Lung (tissue), 12 donors: ENCODE results near the gene RSPH9. TPM values are rescaled to one million over a fixed set of nuclear protein-coding genes. Genes with fewer than 3 reads are reported as not detected.

Experiments
- ATAC-seq: fragments of 200-7000 bp; cut with Tn5 transposase; one replicate; pipeline ENCODE4 v1.9.1; 2020; ENCODE audit warnings: moderate number of reproducible peaks; ENCODE audit not compliant: insufficient read depth, low FRiP score
- DNase-seq, 3 donors: peaks; one replicate each; pipeline ENCODE4 v3.0.0-alpha.2; 2013 to 2017
- H3K27ac ChIP-seq, 2 donors: one replicate each; pipeline ENCODE4 v1.5.1; 2013; ENCODE audit warnings: mild to moderate bottlenecking in 2 of 2, moderate library complexity in 2 of 2, control low read depth in 1 of 2, inconsistent platforms in 1 of 2, low read depth in 1 of 2, low read length in 1 of 2
- H3K27me3 ChIP-seq, 3 donors: one replicate each; pipeline ENCODE4 v1.5.1; 2013; ENCODE audit warnings: low read length in 2 of 3; ENCODE audit not compliant: control insufficient read depth in 3 of 3, insufficient read depth in 3 of 3
- H3K36me3 ChIP-seq, 4 donors: one replicate each; pipeline ENCODE4 v1.5.1; 2013; ENCODE audit warnings: low read length in 4 of 4, mild to moderate bottlenecking in 1 of 4, moderate library complexity in 1 of 4; ENCODE audit not compliant: control insufficient read depth in 4 of 4, insufficient read depth in 4 of 4
- H3K4me1 ChIP-seq, 5 donors: one replicate each; pipeline ENCODE4 v1.5.1; 2013; ENCODE audit warnings: low read length in 5 of 5, mild to moderate bottlenecking in 2 of 5, moderate library complexity in 1 of 5; ENCODE audit not compliant: control insufficient read depth in 5 of 5, insufficient read depth in 5 of 5
- H3K4me3 ChIP-seq: one replicate; pipeline ENCODE4 v1.5.1; 2013; ENCODE audit warnings: mild to moderate bottlenecking, control low read depth, moderate library complexity
- H3K9ac ChIP-seq, 2 donors: one replicate each; pipeline ENCODE4 v1.5.1; 2013; ENCODE audit warnings: low read length in 2 of 2, control low read depth in 1 of 2; ENCODE audit not compliant: insufficient read depth in 1 of 2
- H3K9me3 ChIP-seq, 4 donors: one replicate each; pipeline ENCODE4 v1.5.1; 2013; ENCODE audit warnings: low read length in 3 of 4, mild to moderate bottlenecking in 1 of 4, moderate library complexity in 1 of 4; ENCODE audit not compliant: control insufficient read depth in 4 of 4, insufficient read depth in 3 of 4
- CTCF ChIP-seq: IDR thresholded peaks from 2 replicates; pipeline ENCODE4 v1.5.1; 2012; ENCODE audit warnings: mild to moderate bottlenecking; ENCODE audit errors: control extremely low read depth, extremely low read depth
- WGBS, 2 donors: extraction: QIAGEN DNeasy Blood & Tissue Kit; methylation state at CpG; one replicate each; pipeline ENCODE4 v1.1.7; 2013; 5-methylcytosine and 5-hydroxymethylcytosine counted together
- polyA plus RNA-seq, 2 donors: library from polyadenylated mRNA; stranded (reverse); fragments of 200-250 nt; gene quantifications; one replicate each; pipeline ENCODE4 v1.2.1, GENCODE V29; 2013
- total RNA-seq, 2 donors: library from RNA; depleted of rRNA in 1 of 2; stranded (reverse); fragments of >200 nt in 1 of 2; gene quantifications; one replicate each; pipeline ENCODE4 v1.2.1, GENCODE V29; 2014 to 2021
- donor health status: control.
- donor health status: control.
- donor health status: Bipolar disorder and iron deficiency.
- donor health status: healthy.
- donor health status: DM: yes; HTN: yes; CAD: no.

Gene RSPH9
- total and polyA plus RNA-seq, 4 donors, result 1.7 to 6.4 (median 4.6) TPM

GRCh38 chr6:43717822-43718221 lies 73.0 kb downstream of the RSPH9 start:
- 67 to 81% methylated on average over 12 of the region's 12 CpGs for WGBS, 2 donors
- Histone ChIP-seq H3K36me3 (no peaks in the 10 kb centered on the region), H3K4me3 (no peak overlapping the region), H3K4me1 (peaks cover 0 to 60% (median 22%) of the 10 kb centered on the region in 5 donors), H3K27me3 (no peaks in the 10 kb centered on the region), H3K27ac (peak overlapping the region in 1 of 2 donors; percentile 56), H3K9me3 (no peaks in the 10 kb centered on the region), H3K9ac (no peak overlapping the region)
- no peak for DNase-seq
- no peak for TF ChIP-seq CTCF
- no peak for ATAC-seq

GRCh38 chr6:43718387-43719105 lies 73.7 kb downstream of the RSPH9 start:
- no peak for DNase-seq
- WGBS, 2 donors, result 72 to 82% methylated on average over 13 of the region's 13 CpGs

DNA sequence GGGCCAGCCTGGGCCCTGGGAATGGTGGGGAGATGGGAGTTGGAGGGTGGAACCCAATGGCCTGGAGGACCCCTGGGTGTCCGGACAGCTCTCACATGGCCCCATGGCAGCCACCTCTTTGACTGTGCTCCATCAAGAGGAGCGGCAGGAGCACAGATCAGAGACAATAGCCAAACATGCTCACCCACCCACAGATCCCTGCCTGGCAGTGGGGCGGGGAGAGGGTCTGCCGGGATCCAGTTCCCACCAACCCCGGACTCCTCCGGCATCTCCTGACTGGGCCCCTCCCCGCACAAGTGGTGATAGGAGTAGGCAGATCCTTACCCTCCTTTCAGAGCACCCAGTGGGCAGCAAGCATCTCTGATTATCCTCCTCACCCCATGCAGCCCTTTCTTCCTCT lies 74.7 kb downstream of the RSPH9 start:
- H3K9me3 ChIP-seq, result no peaks in the 10 kb centered on the region
- no peak overlapping the region for H3K9ac ChIP-seq
- ATAC-seq, result no peak
- H3K4me1 ChIP-seq, result peaks cover 0 to 64% (median 24%) of the 10 kb centered on the region in 5 donors
- no peak for TF ChIP-seq CTCF
- no peak overlapping the region for H3K27ac ChIP-seq
- no peaks in the 10 kb centered on the region for H3K27me3 ChIP-seq
- WGBS, 2 donors, result 94 to 97% methylated on average over 7 of the region's 7 CpGs
- no peaks in the 10 kb centered on the region for H3K36me3 ChIP-seq
- no peak overlapping the region for H3K4me3 ChIP-seq
- no peak for DNase-seq

More at GRCh38 chr6:43718387-43719105, 73.7 kb downstream of the RSPH9 start:
- H3K4me1 ChIP-seq, result peaks cover 0 to 65% (median 24%) of the 10 kb centered on the region in 5 donors
- no peaks in the 10 kb centered on the region for H3K27me3 ChIP-seq
- H3K9ac ChIP-seq, result no peak overlapping the region
- no peak for TF ChIP-seq CTCF
- H3K36me3 ChIP-seq, result no peaks in the 10 kb centered on the region
- H3K9me3 ChIP-seq, result no peaks in the 10 kb centered on the region
- peak overlapping the region in 1 of 2 donors; percentile 56 for H3K27ac ChIP-seq
- no peak for ATAC-seq
- no peak overlapping the region for H3K4me3 ChIP-seq
